Breast epithelium (tissue), 3 donors: ENCODE measurements around the gene WNK4.

Experiments used
- CTCF ChIP-seq, 3 donors: fragments of 450-650 bp; IDR thresholded peaks; one replicate each; pipeline ENCODE4 v1.5.1; 2016 to 2017; ENCODE audit warnings: antibody characterized with exemption in 3 of 3, mild to moderate bottlenecking in 3 of 3, moderate library complexity in 3 of 3
- POLR2A ChIP-seq: fragments of 450-650 bp; IDR thresholded peaks from one replicate; pipeline ENCODE4 v1.6.1; 2016; ENCODE audit warnings: antibody characterized with exemption, mild to moderate bottlenecking, moderate library complexity
- POLR2AphosphoS5 ChIP-seq, 3 donors: sonication (generic); formaldehyde crosslinking; IDR thresholded peaks; one replicate each; pipeline ENCODE4 v1.6.1; 2017; ENCODE audit warnings: antibody characterized with exemption in 3 of 3

GRCh38 chr17:42782166-42783061 is 2.0 kb downstream of the WNK4 start:
- TF ChIP-seq CTCF (IDR thresholded peaks at IDR 0.05) (no peak), POLR2AphosphoS5 (IDR thresholded peaks at IDR 0.05) (no peak), POLR2A (no peak)
